Heart left ventricle (tissue), 16 donors: ENCODE data around the gene ACAD11. TPM values are rescaled to one million over a fixed set of nuclear protein-coding genes. Genes with fewer than 3 reads are reported as not detected.

Experiments used
- ATAC-seq, 4 donors: fragments of 200-7000 bp; cut with Tn5 transposase; one replicate each; pipeline ENCODE4 v1.9.1; 2020 to 2022; ENCODE audit warnings: moderate library complexity in 4 of 4, mild to moderate bottlenecking in 3 of 4, moderate number of reproducible peaks in 1 of 4
- DNase-seq, 5 donors: peaks; one replicate each; pipeline ENCODE4 v3.0.0-alpha.2; 2020
- H3K27ac ChIP-seq, 12 donors: fragments of 200-600 bp; sonication (generic) in 4 of 12; one replicate each; pipeline versions ENCODE4 v1.5.0 to v1.8.0; 2016 to 2022; ENCODE audit warnings: mild to moderate bottlenecking in 2 of 12
- H3K27me3 ChIP-seq, 9 donors: fragments of 200-600 bp; sonication (generic) in 2 of 9; one replicate each; pipeline versions ENCODE4 v1.5.1 to v1.8.0; 2016 to 2022; ENCODE audit warnings: mild to moderate bottlenecking in 3 of 9
- H3K36me3 ChIP-seq, 9 donors: fragments of 200-600 bp; sonication (generic) in 2 of 9; one replicate each; pipeline versions ENCODE4 v1.5.0 to v1.8.0; 2018 to 2022; ENCODE audit warnings: mild to moderate bottlenecking in 2 of 9
- H3K4me1 ChIP-seq, 12 donors: fragments of 200-600 bp; sonication (generic) in 4 of 12; one replicate each; pipeline versions ENCODE4 v1.5.0 to v1.8.0; 2016 to 2022; ENCODE audit warnings: mild to moderate bottlenecking in 3 of 12
- H3K4me3 ChIP-seq, 12 donors: fragments of 200-600 bp; sonication (generic) in 4 of 12; one replicate each; pipeline versions ENCODE4 v1.5.0 to v1.8.0; 2017 to 2022; ENCODE audit warnings: mild to moderate bottlenecking in 9 of 12, moderate library complexity in 4 of 12
- H3K9me3 ChIP-seq, 12 donors: fragments of 200-600 bp; sonication (generic) in 4 of 12; one replicate each; pipeline versions ENCODE4 v1.5.0 to v1.8.0; 2016 to 2022; ENCODE audit warnings: mild to moderate bottlenecking in 1 of 12
- CTCF ChIP-seq, 12 donors: fragments of 200-600 bp; sonication (generic) in 4 of 12; IDR thresholded peaks; one replicate each; pipeline versions ENCODE4 v1.5.0 to v1.8.0; 2018 to 2022; ENCODE audit warnings: antibody characterized with exemption in 12 of 12, mild to moderate bottlenecking in 5 of 12
- POLR2A ChIP-seq, 2 donors: fragments of 450-650 bp; IDR thresholded peaks; one replicate each; pipeline ENCODE4 v1.6.1; 2017; ENCODE audit warnings: antibody characterized with exemption in 2 of 2, mild to moderate bottlenecking in 2 of 2, moderate library complexity in 2 of 2
- WGBS, 4 donors: extraction: QIAGEN DNeasy Blood & Tissue Kit in 2 of 4; methylation state at CpG; one replicate each; pipeline versions ENCODE4 v1.1.5 to v1.1.7; 2013 to 2018; 5-methylcytosine and 5-hydroxymethylcytosine counted together
- intact Hi-C, 10 donors: fragments of 100-400 bp; cut with DNase I; formaldehyde crosslinking; loops; one replicate each; pipeline versions ENCODE4 v1.11.1 to v1.14.2; 2022
- polyA plus RNA-seq, 2 donors: library from polyadenylated mRNA; stranded (reverse); fragments of 200-250 nt; gene quantifications; one replicate each; pipeline ENCODE4 v1.2.3, GENCODE V29; 2013
- total RNA-seq, 9 donors: library from RNA; depleted of rRNA in 2 of 9; stranded (reverse); fragments of >200 nt in 2 of 9; fragmentation: NEBNext Ultra II Directional in 3 of 9; extraction: Animal tissue kit (Norgen Biotek cat#: 25700) in 3 of 9; gene quantifications; one replicate each; pipeline versions ENCODE4 v1.1.0 to v1.2.4, GENCODE V29; 2016 to 2023
- donor health status: ischemic (EF 13 %, LVEDD 7.1; RV severe dilation, severe dysfunction).
- donor health status: healthy with polysubstance abuse.
- donor health status: DM: no; HTN: yes; CAD: no.
- donor health status: DM: no; HTN: no; CAD: no.
- donor health status: ischemic (EF 25% LVEDD 6.9; RV normal size, moderate dysfunction).
- donor health status: ischemic (EF 25% LVEDD 5.7; RV mildly dilated, moderate dysfunction).
- donor health status: healthy.
- donor health status: DM: yes; HTN: yes; CAD: no.
- donor health status: ischemic (EF 35%, LVEDD 5.7; RV mildly dilated, moderate dysfunction).
- donor health status: nonischemic (EF 11% LVEDD 7.7; RV severe dilation, severe dysfunction).
- donor health status: DM: yes; HTN: yes; CAD: no.
- donor health status: PGD.
- donor health status: ischemic (EF 29% LVEDD 5.4; RV normal size, mild dysfunction).
- donor health status: nonischemic (EF 23%, LVEDD 6.1; RV moderate dilation, normal function).

Gene ACAD11
- total and polyA plus RNA-seq, 11 donors: 8.9 to 38.8 (median 23.1) TPM

DNA sequence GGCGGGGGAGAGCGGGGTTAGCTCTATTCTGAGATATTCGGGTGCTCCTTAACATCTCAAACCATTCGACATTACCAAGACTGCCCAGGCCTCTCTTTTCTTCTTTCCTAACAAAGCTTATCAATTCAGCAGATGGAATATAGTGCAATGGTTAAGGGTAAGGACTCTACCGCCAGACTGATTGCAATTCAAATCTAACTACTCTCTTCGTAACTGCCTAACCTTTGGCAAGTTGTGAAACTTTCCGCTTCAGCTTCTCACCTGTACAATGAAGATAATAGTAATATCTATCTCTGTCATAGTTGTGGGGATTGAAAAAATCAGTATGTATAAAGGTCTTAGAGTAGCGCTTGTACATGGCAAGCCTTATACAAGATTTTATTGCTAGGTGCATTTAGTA lies 1.5 kb upstream of the ACAD11 start:
- ATAC-seq: no peak
- TF ChIP-seq CTCF (IDR thresholded peaks at IDR 0.05) (no peak), POLR2A (IDR thresholded peaks at IDR 0.05) (no peak)
- peaks cover 0 to 7% (median 0%) of the 10 kb centered on the region in 9 donors for H3K36me3 ChIP-seq
- H3K4me1 ChIP-seq: peaks cover 0 to 60% (median 41%) of the 10 kb centered on the region in 12 donors
- H3K27me3 ChIP-seq: no peaks in the 10 kb centered on the region
- WGBS, 4 donors: 13 to 21% (median 16%) methylated on average over 8 of the region's 8 CpGs
- intact Hi-C loops: loop anchor here in 4 of 10 donors (2.0 to 10.0 kb wide), 3 partner anchors 54 to 62 kb away; partner anchors contain the start of gene NPHP3 (in 3 of the 4)
- H3K9me3 ChIP-seq: no peaks in the 10 kb centered on the region
- peak overlapping the region in 10 of 12 donors; percentile 80 to 96 (median 94) for H3K27ac ChIP-seq
- DNase-seq: no peak
- peak overlapping the region; percentile 54 to 96 (median 86) for H3K4me3 ChIP-seq

GRCh38 chr3:132660811-132661070 lies 1.1 kb upstream of the ACAD11 start:
- H3K27ac ChIP-seq: peak overlapping the region; percentile 73 to 96 (median 93)
- intact Hi-C loops: loop anchor here in 4 of 10 donors (2.0 to 10.0 kb wide), 3 partner anchors 54 to 62 kb away; partner anchors contain the start of gene NPHP3 (in 3 of the 4)
- peak in 2 of 4 donors; percentile 1 to 5 for ATAC-seq

GRCh38 chr3:132660052-132660810 lies 622 bp upstream of the ACAD11 start, which contains the start of gene UBA5:
TSS of gene UBA5 (plus strand) at chr3:132660329. CDS start at chr3:132660538, 209 bp downstream.
- WGBS, 4 donors: 0% methylated on average over 46 to 64 of the region's 64 CpGs
- DNase-seq (peak; percentile 74 to 86 (median 77)), ATAC-seq (peak; percentile 69 to 87 (median 86))
- Histone ChIP-seq H3K4me1 (peaks cover 0 to 67% (median 46%) of the 10 kb centered on the region in 12 donors), H3K27ac (peak within 1 kb of the TSS; percentile 73 to 96 (median 93)), H3K27me3 (no peaks in the 10 kb centered on the region), H3K4me3 (peak within 1 kb of the TSS; percentile 54 to 96 (median 86)), H3K36me3 (no peaks in the 10 kb centered on the region), H3K9me3 (no peaks in the 10 kb centered on the region)
- intact Hi-C loops: loop anchor here in 4 of 10 donors (2.0 to 10.0 kb wide), 3 partner anchors 55 to 63 kb away; partner anchors contain the start of gene NPHP3 (in 3 of the 4)
- TF ChIP-seq POLR2A (IDR thresholded peaks at IDR 0.05) (no peak), CTCF (IDR thresholded peaks at IDR 0.05) (no peak)

More at GRCh38 chr3:132660811-132661070, 1.1 kb upstream of the ACAD11 start:
- H3K4me3 ChIP-seq: peak overlapping the region; percentile 54 to 96 (median 86)
- H3K36me3 ChIP-seq: peaks cover 0 to 3% (median 0%) of the 10 kb centered on the region in 9 donors
- DNase-seq: no peak
- TF ChIP-seq CTCF (IDR thresholded peaks at IDR 0.05) (no peak), POLR2A (IDR thresholded peaks at IDR 0.05) (no peak)
- no peaks in the 10 kb centered on the region for H3K27me3 ChIP-seq
- H3K4me1 ChIP-seq: peaks cover 0 to 62% (median 43%) of the 10 kb centered on the region in 12 donors
- WGBS, 4 donors: 0 to 2% (median 1%) methylated on average over 5 of the region's 5 CpGs
- H3K9me3 ChIP-seq: no peaks in the 10 kb centered on the region

DNA sequence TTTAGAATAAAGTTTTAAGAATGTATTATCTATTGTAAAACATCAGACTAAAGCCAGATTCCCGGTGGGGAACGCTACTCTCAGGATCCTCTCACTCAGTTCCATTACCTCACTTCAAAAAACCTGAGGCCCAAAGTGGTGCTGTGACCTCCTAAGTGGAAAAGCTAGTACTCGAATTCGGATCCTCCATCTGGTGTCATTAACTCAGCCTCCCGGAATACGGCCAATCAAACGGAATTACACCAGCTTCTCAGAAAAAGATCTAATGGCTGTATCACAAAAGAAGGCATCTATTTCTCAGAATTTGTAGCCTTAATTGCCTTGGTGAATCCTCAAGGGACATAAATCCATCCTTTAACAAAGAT lies 627 bp downstream of the ACAD11 start:
- intact Hi-C loops: no loop called here
- 2 to 5% (median 2%) methylated on average over 7 of the region's 7 CpGs for WGBS, 4 donors
- Histone ChIP-seq H3K9me3 (no peaks in the 10 kb centered on the region), H3K27me3 (no peaks in the 10 kb centered on the region), H3K36me3 (no peaks in the 10 kb centered on the region), H3K4me1 (peaks cover 0 to 73% (median 57%) of the 10 kb centered on the region in 12 donors), H3K4me3 (peak overlapping the region; percentile 54 to 96 (median 86)), H3K27ac (peak overlapping the region; percentile 73 to 96 (median 93))
- ATAC-seq: peak in 2 of 4 donors; percentile 7 to 27
- DNase-seq: no peak
- TF ChIP-seq POLR2A (IDR thresholded peaks at IDR 0.05) (no peak), CTCF (IDR thresholded peaks at IDR 0.05) (no peak)
